GM10847 (cell line): ENCODE measurements around the gene PRTN3.

ENCODE experiments used
- POLR2A ChIP-seq: IDR thresholded peaks from 2 replicates; pipeline ENCODE4 v1.6.1; 2011; ENCODE audit not compliant: insufficient read length; ENCODE audit errors: extremely low read depth

PRTN3 gene

DNA sequence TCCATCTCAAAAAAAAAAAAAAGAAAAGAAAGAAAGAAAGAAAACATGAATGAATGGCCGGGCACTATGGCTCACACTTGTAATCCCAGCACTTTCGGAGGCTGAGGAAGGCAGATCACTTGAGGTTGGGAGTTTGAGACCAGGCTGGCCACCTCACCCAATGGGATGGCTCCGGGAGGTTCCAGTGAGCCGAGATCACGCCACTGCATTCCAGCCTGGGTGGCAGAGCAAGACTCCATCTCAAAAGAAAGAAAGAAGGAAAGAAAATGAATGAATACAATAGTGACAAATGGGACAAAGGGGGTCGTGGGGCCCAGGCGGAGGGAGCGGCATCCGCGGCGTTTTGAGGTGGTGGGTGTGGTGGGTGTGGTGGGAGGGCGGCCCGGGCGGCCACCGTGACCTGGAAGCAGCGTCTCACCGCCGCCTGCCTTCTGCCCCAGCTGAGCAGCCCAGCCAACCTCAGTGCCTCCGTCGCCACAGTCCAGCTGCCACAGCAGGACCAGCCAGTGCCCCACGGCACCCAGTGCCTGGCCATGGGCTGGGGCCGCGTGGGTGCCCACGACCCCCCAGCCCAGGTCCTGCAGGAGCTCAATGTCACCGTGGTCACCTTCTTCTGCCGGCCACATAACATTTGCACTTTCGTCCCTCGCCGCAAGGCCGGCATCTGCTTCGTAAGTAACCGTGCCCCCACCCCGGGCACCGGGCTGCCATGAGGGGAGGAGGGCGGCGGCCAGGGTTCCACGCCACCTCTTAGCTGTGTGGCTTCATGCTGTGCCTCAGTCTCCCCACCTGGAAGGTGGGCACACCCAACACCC, 5.1 kb downstream of the PRTN3 start:
- no peak for TF ChIP-seq POLR2A

DNA sequence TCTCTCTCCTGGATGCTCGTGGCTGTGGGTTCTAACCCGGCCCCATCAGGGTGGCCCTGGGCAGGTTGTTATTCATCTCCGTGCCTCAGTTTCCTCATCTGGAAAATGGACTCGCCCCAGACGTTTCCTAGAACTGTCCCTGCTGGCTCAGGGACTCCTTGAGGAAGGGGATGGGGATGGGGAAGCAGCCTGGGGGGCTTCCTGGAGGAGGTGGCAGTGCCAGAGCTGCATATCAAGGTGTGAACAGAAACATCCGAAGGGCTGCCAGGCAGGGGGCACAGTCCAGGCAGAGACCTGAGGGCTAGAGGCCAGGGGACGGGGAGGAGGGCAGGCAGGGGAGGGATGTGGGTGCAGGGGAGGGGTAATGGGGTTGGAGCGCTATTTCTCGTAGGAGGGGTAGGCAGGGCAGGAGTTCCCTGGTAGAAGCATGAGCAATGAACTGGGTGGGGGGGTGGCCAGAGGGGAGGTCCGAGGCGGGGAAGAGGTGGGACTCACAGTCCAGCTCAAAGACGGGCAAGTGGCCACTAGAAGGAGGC, 7.7 kb downstream of the PRTN3 start:
- no peak for TF ChIP-seq POLR2A

DNA sequence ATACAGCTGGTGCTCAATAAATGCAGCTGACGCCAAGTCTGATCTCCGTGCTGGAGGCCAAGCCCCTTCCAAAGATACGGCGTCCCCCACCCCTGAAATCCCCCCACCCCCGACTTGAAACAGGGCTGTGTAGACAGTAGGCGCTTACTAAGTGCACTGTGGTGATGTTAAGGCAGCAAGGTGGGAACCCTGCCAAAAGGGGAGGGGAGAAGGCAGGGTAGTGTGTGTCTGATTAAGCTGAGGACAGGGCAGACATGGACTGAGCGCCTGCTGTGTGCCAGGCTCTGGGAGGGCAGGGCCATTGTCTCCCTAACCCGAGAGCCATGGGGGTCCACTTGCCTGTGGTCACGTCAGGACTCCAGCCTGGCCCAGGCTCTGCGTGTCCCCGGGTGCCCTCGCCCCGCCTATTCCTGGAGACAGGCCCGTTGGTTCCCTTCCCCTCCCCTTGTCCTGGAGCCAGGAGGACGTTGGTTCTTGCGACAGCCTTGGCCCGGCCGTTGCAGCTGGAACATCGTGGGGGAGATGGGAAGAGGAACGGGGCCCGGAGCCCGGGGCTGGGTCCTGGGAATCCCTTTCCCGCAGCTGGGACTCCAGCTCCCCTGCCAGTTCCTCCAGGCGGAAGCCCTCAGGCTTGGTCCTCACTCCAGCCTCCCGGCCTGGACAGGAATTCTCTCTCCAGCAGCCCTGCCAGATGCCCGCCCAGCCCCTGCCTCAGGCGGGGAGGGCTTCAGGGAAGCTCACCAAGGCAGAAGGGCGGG, 9.6 kb downstream of the PRTN3 start:
- TF ChIP-seq POLR2A: no peak

DNA sequence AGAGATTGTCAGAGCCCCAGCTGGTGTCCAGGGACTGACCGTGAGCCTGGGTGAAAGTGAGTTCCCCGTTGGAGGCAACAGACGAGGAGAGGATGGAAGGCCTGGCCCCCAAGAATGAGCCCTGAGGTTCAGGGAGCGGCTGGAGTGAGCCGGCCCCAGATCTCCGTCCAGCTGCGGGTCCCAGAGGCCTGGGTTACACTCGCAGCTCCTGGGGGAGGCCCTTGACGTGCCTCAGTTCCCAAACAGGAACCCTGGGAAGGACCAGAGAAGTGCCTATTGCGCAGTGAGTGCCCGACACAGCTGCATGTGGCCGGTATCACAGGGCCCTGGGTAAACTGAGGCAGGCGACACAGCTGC, 10.2 kb downstream of the PRTN3 start:
- TF ChIP-seq POLR2A: no peak

DNA sequence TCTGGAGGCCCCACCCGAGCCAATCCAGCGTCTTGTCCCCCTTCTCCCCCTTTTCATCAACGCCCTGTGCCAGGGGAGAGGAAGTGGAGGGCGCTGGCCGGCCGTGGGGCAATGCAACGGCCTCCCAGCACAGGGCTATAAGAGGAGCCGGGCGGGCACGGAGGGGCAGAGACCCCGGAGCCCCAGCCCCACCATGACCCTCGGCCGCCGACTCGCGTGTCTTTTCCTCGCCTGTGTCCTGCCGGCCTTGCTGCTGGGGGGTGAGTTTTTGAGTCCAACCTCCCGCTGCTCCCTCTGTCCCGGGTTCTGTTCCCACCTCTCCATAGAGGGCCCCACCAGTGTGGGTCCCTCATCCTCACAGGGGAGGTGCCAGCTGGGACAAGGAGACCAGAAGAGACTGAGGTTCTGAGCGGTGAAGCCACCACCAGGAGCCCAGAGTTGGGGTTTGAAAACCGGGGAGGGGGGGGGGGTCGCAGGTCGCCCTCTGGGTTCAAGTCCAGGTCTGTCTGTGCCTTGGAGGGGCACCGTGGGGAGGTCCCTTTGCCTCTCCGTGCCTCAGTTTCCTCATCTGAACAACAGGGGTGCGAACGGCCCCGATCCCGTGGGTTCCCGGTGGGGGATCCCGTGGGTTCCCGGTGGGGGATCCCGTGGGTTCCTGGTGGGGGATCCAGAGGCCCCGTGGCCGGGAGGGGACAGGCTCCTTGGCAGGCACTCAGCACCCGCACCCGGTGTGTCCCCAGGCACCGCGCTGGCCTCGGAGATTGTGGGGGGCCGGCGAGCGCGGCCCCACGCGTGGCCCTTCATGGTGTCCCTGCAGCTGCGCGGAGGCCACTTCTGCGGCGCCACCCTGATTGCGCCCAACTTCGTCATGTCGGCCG, 11.6 kb downstream of the PRTN3 start, which contains the start of gene ELANE:
TSS of gene ELANE (plus strand) at position 168 of the 878 bp plus-strand sequence. CDS start at position 194, 26 bp downstream.
- no peak for TF ChIP-seq POLR2A

DNA sequence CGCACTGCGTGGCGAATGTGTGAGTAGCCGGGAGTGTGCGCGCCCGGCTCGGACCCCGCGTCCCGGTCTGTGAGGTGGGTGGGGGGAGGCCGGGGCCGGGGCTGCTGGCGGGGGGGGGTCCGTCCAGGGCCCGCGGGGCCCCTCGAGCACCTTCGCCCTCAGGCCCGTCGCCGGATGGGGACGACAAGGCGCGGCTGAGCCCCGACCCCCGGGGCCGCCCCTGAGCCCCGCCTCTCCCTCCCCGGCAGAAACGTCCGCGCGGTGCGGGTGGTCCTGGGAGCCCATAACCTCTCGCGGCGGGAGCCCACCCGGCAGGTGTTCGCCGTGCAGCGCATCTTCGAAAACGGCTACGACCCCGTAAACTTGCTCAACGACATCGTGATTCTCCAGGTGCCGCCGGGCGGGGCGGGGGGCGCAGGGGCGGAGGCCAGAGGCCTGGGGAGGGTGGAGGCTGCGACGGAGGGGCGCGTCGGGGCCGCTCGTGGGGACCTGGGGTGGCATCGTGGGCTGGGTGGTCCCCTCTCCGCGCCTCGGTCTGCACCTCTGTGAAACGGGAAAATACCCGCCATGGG, 12.3 kb downstream of the PRTN3 start:
- no peak for TF ChIP-seq POLR2A

DNA sequence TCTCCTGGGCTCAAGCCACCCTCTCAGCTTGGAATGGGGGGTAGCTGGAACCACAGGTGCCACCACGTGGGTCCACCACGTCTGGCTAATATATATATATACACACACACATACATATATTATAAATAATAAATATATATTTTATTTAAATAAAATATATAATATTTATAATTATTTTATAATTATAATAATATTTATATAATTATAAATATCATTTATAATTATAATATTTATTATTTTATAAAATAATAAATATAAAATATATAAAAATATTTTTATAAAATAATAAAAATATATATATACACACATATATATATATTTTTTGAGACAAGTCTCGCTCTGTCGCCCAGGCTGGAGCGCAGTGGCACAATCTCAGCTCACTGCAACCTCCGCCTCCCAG, 13.8 kb downstream of the PRTN3 start:
- TF ChIP-seq POLR2A: no peak

DNA sequence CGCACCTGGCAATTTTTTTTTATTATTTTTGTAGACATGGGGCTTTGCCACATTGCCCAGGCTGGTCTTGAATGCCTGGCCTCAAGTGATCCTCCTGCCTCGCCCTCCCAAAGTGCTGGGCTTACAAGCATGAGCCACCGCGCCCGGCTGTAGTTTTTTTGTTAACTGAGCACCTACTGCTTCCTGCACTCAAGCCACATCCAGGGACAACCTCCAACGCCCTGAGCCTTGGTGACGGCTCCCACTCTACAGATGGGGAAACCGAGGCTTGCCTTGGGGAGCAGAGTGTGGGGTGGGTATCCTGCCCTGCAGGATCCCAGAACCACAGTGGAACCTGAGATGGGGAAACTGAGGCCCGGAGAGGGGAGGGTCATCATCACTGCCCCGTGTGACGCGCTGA, 14.3 kb downstream of the PRTN3 start:
- no peak for TF ChIP-seq POLR2A

DNA sequence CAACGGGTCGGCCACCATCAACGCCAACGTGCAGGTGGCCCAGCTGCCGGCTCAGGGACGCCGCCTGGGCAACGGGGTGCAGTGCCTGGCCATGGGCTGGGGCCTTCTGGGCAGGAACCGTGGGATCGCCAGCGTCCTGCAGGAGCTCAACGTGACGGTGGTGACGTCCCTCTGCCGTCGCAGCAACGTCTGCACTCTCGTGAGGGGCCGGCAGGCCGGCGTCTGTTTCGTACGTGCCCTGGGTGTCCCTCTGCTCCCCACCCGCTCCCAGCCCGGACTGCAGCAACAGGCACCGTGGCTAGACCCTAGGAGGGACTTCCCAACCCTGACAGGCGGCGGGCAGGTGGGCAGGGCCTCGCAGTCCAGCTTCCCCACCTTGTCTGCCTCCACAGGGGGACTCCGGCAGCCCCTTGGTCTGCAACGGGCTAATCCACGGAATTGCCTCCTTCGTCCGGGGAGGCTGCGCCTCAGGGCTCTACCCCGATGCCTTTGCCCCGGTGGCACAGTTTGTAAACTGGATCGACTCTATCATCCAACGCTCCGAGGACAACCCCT, 14.8 kb downstream of the PRTN3 start:
- no peak for TF ChIP-seq POLR2A

DNA sequence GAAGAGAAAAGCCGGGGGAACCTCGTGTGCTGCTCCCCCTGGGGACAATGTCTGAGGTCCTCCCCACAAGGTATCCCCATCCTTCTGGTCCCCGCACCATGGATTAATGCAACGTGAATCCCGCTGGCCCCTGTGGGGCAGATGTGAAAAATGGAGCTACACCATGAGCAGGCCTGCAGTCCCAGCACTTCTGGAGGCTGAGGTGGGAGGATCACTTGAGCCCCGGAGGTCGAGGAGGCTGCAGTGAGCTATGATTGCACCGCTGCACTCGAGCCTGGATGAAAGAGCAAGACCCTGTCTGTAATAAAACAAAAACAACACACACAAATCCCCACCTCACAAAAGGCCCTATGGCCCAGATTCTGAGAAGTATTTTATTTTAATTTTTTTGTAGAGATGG, 17.5 kb downstream of the PRTN3 start:
- no peak for TF ChIP-seq POLR2A

DNA sequence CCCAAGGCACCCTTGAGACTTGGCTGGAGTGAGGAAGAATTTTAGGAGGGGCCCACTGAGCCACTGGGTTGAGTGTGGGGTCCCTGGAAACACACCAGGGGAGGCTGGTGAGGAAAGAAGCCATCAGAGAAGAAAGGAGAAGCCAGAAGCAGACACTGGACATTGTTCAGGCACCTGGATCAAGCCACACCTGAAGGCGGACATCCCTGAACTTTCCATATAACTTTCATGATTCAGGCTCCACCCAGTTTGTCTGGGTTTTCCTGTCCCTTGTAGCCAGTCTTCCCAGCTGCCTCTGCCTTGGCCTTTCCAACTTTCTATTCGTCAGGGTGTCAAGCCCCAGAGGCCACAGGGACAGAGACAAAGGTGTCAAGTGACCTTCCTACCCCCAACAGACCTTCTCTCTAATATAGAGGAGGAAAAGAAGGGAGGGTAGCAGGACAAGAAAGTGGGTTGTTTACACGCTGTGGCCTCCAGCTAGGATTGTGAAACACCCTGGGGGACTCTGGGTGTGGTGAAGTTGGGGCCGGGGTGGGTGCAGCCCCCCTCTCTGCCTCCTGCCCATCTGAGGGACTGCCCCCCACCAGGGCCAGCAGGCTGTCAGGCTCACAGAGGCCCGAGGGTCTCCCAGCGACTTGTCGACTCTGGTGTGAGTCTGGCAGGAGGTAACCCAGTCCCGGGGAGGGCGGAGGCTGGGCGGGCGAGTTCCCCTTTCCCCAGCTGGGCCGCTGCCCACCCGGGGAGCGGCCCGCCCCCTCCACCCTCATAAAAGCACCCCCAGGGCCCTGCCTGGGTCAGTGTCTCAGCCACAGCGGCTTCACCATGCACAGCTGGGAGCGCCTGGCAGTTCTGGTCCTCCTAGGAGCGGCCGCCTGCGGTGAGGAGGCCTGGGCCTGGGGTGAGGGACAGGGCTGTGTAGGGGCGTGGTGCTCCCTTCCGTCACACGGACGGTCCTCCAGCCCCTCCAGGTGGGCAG, 18.4 kb downstream of the PRTN3 start, which contains the start of gene CFD:
TSS of gene CFD (plus strand) at position 797 of the 976 bp plus-strand sequence. CDS start at position 823, 26 bp downstream.
- TF ChIP-seq POLR2A: no peak

DNA sequence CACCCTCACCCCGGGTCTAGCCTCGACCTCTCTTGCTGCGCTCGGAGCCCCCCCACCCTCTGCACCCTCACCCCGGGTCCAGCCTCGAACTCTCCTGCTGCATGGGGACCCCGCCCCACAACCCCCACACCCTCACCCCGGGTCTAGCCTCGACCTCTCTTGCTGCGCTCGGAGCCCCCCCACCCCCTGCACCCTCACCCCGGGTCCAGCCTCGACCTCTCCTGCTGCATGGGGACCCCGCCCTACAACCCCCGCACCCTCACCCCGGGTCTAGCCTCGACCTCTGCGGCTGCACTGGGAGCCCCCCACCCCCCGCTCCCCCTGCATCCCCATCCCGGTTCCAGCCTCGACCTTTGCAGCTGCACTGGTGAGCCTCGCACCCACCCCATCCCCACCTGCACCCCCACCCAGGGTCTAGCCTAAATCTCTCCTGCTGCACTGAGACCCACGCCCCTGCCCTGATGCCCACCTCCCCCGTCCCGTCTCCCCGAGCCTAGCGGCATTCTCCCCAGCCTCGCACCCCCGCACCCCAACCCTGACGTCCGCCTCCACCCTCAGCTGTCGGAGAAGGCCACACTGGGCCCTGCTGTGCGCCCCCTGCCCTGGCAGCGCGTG, 20.4 kb downstream of the PRTN3 start:
- TF ChIP-seq POLR2A: no peak
